SK-N-SH treated with all-trans-retinoic acid at 6 μM for 48 hours (cell line): Measurements from ENCODE around the gene TSC22D1.

Experiments used
- ATAC-seq: fragments of 200-7000 bp; cut with Tn5 transposase; 3 replicates; pipeline ENCODE4 v1.9.1; 2020; ENCODE audit warnings: mild to moderate bottlenecking, moderate library complexity
- ARNTL ChIP-seq: fragments of 450-650 bp; formaldehyde crosslinking; IDR thresholded peaks from 2 replicates; pipeline ENCODE4 v1.5.0; 2020; ENCODE audit warnings: low read depth, mild to moderate bottlenecking, moderate library complexity, borderline replicate concordance
- BACH2 ChIP-seq: fragments of 250-450 bp; sonication (Bioruptor Pico); IDR thresholded peaks from 2 replicates; pipeline ENCODE4 v1.9.0; 2021; ENCODE audit warnings: mild to moderate bottlenecking, borderline replicate concordance
- CREB5 ChIP-seq: fragments of 250-450 bp; sonication (Bioruptor Pico); IDR thresholded peaks from 2 replicates; pipeline ENCODE4 v1.5.1; 2020; ENCODE audit warnings: low read depth, mild to moderate bottlenecking, moderate library complexity
- CSDC2 ChIP-seq: fragments of 250-450 bp; sonication (Bioruptor Pico); IDR thresholded peaks from 2 replicates; pipeline ENCODE4 v1.5.0; 2020; ENCODE audit warnings: mild to moderate bottlenecking, moderate library complexity
- ESRRG ChIP-seq: fragments of 250-450 bp; sonication (Bioruptor Pico); IDR thresholded peaks from 2 replicates; pipeline ENCODE4 v1.6.1; 2021; ENCODE audit warnings: mild to moderate bottlenecking
- GLIS3 ChIP-seq: fragments of 250-450 bp; sonication (Bioruptor Pico); IDR thresholded peaks from 2 replicates; pipeline ENCODE4 v1.5.0; 2020; ENCODE audit warnings: mild to moderate bottlenecking, moderate library complexity
- OSR1 ChIP-seq: fragments of 250-450 bp; sonication (Bioruptor Pico); IDR thresholded peaks from 2 replicates; pipeline ENCODE4 v1.8.0; 2022; ENCODE audit warnings: moderate library complexity, mild to moderate bottlenecking, inconsistent platforms
- PATZ1 ChIP-seq: fragments of 250-450 bp; sonication (Bioruptor Pico); IDR thresholded peaks from 2 replicates; pipeline ENCODE4 v1.8.0; 2020; ENCODE audit warnings: mild to moderate bottlenecking, moderate library complexity, borderline replicate concordance
- RARB ChIP-seq: fragments of 250-450 bp; sonication (Bioruptor Pico); IDR thresholded peaks from 2 replicates; pipeline ENCODE4 v1.8.0; 2021; ENCODE audit warnings: mild to moderate bottlenecking, moderate library complexity
- SNAI2 ChIP-seq: fragments of 250-450 bp; sonication (Bioruptor Pico); IDR thresholded peaks from 2 replicates; pipeline ENCODE4 v1.5.0; 2020; ENCODE audit warnings: mild to moderate bottlenecking, moderate library complexity
- TCF4 ChIP-seq: fragments of 250-450 bp; sonication (Bioruptor Pico); IDR thresholded peaks from 2 replicates; pipeline ENCODE4 v1.8.0; 2021; ENCODE audit warnings: mild to moderate bottlenecking, moderate library complexity, borderline replicate concordance
- TOX ChIP-seq: fragments of 250-450 bp; sonication (Bioruptor Pico); IDR thresholded peaks from 2 replicates; pipeline ENCODE4 v1.8.0; 2021; ENCODE audit warnings: mild to moderate bottlenecking, moderate library complexity, borderline replicate concordance
- ZC3H10 ChIP-seq: fragments of 250-450 bp; sonication (Bioruptor Pico); IDR thresholded peaks from 2 replicates; pipeline ENCODE4 v1.5.1; 2021; ENCODE audit warnings: mild to moderate bottlenecking, moderate library complexity
- ZFP30 ChIP-seq: fragments of 450-650 bp; formaldehyde crosslinking; IDR thresholded peaks from 2 replicates; pipeline ENCODE4 v1.5.0; 2022; ENCODE audit warnings: mild to moderate bottlenecking, moderate library complexity
- ZNF565 ChIP-seq: fragments of 450-650 bp; formaldehyde crosslinking; conservative IDR thresholded peaks from 2 replicates; pipeline ENCODE4 v1.5.0; 2020; ENCODE audit warnings: low read depth, mild to moderate bottlenecking, moderate library complexity
- ZNF8 ChIP-seq: fragments of 450-650 bp; formaldehyde crosslinking; IDR thresholded peaks from 2 replicates; pipeline ENCODE4 v1.5.0; 2020; ENCODE audit warnings: mild to moderate bottlenecking, moderate library complexity
- TF ChIP-seq, protein P1 (sequence below): fragments of 250-450 bp; sonication (Bioruptor Pico); IDR thresholded peaks from 2 replicates; pipeline ENCODE4 v1.5.1; 2021; ENCODE audit warnings: mild to moderate bottlenecking, moderate library complexity
- TF ChIP-seq, protein P2 (sequence below): fragments of 250-450 bp; sonication (Bioruptor Pico); IDR thresholded peaks from 2 replicates; pipeline ENCODE4 v1.8.0; 2021; ENCODE audit warnings: low read depth, mild to moderate bottlenecking, moderate library complexity, borderline replicate concordance

TSC22D1 gene

DNA sequence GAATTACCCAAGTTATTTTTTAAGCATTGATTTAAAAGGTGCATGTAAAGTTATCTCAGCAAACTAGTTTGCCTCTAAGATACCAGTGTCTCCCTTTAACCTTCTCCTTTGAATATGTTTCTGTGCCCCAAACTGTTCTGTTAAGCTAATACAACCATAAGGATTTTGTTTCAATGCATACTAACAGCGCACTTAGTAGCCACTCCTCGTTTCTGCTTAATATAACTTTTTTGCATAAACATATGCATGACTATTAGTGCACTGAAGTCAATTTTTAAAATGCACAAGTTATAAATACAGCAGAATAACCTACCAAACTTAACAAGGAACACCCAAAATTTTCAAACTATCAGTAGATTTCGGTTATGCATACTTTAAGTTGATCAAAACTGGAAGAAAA lies 123.1 kb downstream of the TSC22D1 start:
- TF ChIP-seq ZC3H10 (no peak), ZNF8 (CRISPR knock-in tag) (no peak), ARNTL (CRISPR knock-in tag) (no peak), TCF4 (no peak), GLIS3 (CRISPR knock-in tag) (no peak), ESRRG (no peak)
- TF ChIP-seq, protein P1, sequence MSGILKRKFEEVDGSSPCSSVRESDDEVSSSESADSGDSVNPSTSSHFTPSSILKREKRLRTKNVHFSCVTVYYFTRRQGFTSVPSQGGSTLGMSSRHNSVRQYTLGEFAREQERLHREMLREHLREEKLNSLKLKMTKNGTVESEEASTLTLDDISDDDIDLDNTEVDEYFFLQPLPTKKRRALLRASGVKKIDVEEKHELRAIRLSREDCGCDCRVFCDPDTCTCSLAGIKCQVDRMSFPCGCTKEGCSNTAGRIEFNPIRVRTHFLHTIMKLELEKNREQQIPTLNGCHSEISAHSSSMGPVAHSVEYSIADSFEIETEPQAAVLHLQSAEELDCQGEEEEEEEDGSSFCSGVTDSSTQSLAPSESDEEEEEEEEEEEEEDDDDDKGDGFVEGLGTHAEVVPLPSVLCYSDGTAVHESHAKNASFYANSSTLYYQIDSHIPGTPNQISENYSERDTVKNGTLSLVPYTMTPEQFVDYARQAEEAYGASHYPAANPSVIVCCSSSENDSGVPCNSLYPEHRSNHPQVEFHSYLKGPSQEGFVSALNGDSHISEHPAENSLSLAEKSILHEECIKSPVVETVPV (CRISPR knock-in tag) = no peak

GRCh38 chr13:44452418-44452817 lies 123.7 kb downstream of the TSC22D1 start:
- ATAC-seq = no peak
- TF ChIP-seq RARB (CRISPR knock-in tag) (no peak), GLIS3 (CRISPR knock-in tag) (no peak), BACH2 (CRISPR knock-in tag) (no peak), SNAI2 (no peak), ZFP30 (CRISPR knock-in tag) (no peak), ZC3H10 (no peak), CREB5 (CRISPR knock-in tag) (no peak), ZNF565 (CRISPR knock-in tag) (no peak), OSR1 (CRISPR knock-in tag) (no peak), ESRRG (no peak), PATZ1 (CRISPR knock-in tag) (no peak)
- TF ChIP-seq, protein P1 (CRISPR knock-in tag) = no peak
- TF ChIP-seq, protein P2, sequence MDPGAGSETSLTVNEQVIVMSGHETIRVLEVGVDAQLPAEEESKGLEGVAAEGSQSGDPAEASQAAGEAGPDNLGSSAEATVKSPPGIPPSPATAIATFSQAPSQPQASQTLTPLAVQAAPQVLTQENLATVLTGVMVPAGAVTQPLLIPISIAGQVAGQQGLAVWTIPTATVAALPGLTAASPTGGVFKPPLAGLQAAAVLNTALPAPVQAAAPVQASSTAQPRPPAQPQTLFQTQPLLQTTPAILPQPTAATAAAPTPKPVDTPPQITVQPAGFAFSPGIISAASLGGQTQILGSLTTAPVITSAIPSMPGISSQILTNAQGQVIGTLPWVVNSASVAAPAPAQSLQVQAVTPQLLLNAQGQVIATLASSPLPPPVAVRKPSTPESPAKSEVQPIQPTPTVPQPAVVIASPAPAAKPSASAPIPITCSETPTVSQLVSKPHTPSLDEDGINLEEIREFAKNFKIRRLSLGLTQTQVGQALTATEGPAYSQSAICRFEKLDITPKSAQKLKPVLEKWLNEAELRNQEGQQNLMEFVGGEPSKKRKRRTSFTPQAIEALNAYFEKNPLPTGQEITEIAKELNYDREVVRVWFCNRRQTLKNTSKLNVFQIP (CRISPR knock-in tag) = no peak

More for the DNA sequence above, 123.1 kb downstream of the TSC22D1 start:
- ATAC-seq = no peak

DNA sequence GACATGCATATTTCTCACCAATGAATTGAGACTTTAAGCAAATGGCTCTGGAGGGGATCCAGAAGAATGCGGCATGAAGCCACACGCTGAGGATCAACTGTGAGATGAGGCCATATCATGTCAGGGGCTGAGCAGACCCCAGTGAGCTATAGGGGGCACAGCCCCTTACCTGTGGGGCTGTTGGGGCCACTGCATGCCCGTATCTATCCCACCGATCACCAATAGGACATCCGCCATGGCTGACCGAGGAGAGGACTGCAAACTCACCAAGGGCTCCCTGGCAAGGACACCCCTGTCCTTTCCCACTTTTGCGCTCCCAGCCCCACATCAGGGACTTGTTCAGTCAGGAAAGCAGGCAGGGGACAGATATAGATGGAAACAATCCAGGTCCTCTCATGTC lies 124.5 kb downstream of the TSC22D1 start:
- no peak for ATAC-seq
- no peak for TF ChIP-seq TOX (CRISPR knock-in tag)
- TF ChIP-seq GLIS3 (CRISPR knock-in tag) = no peak
- TF ChIP-seq ZNF565 (CRISPR knock-in tag) = no peak
- no peak for TF ChIP-seq PATZ1 (CRISPR knock-in tag)
- TF ChIP-seq, protein P2 (CRISPR knock-in tag) = no peak
- TF ChIP-seq ZNF8 (CRISPR knock-in tag) = no peak
- TF ChIP-seq ZC3H10 = no peak
- TF ChIP-seq CSDC2 = no peak
